Transverse colon (tissue), 4 donors: ENCODE measurements around the gene PRDM1.

Experiments
- EP300 ChIP-seq: sonication (generic); formaldehyde crosslinking; IDR thresholded peaks from one replicate; pipeline ENCODE4 v1.6.1; 2017; ENCODE audit warnings: antibody characterized with exemption, low read depth
- POLR2A ChIP-seq: fragments of 450-650 bp; IDR thresholded peaks from one replicate; pipeline ENCODE4 v1.6.1; 2016; ENCODE audit warnings: antibody characterized with exemption, mild to moderate bottlenecking, moderate library complexity
- POLR2AphosphoS5 ChIP-seq, 3 donors: sonication (generic); formaldehyde crosslinking; IDR thresholded peaks; one replicate each; pipeline ENCODE4 v1.6.1; 2016; ENCODE audit warnings: antibody characterized with exemption in 3 of 3
- TF ChIP-seq, protein P1 (sequence below), 5 experiments: fragments of 200-600 bp in 3 of 5; fragments of 450-650 bp in 2 of 5; sonication (generic) in 3 of 5; IDR thresholded peaks; 1 replicate in 2 of 5; 2 replicates in 3 of 5; pipeline ENCODE4 v1.5.1; 2016 to 2017; ENCODE audit warnings: antibody characterized with exemption in 5 of 5, inconsistent platforms in 3 of 5, mild to moderate bottlenecking in 2 of 5, moderate library complexity in 1 of 5

DNA sequence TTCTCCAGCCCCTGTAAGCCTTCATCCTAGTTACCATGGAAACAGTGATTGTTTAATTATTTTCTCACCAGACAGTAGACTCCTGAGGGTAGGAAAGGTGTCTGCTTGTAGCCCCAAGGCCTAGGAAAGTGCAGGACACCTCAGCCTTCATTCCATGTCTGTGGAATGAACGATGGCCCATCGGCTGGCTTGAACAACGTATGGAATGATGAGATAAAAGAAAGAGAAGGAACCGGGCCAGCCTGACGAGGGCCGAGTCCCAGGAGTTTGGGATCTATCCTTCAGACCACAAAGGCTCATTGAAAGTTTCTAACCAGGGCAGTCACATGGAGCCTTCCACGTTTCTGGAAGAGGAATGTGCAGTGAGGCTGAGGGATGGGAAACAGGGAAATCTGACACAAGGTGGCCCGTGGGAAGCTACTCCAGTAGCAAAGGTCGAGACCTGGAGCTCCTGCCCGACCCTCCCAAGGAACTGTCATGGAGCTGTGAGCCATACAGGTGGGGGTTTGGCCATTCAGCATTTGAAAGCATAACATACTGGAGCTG, 46.1 kb downstream of the PRDM1 start:
- TF ChIP-seq, protein P1, sequence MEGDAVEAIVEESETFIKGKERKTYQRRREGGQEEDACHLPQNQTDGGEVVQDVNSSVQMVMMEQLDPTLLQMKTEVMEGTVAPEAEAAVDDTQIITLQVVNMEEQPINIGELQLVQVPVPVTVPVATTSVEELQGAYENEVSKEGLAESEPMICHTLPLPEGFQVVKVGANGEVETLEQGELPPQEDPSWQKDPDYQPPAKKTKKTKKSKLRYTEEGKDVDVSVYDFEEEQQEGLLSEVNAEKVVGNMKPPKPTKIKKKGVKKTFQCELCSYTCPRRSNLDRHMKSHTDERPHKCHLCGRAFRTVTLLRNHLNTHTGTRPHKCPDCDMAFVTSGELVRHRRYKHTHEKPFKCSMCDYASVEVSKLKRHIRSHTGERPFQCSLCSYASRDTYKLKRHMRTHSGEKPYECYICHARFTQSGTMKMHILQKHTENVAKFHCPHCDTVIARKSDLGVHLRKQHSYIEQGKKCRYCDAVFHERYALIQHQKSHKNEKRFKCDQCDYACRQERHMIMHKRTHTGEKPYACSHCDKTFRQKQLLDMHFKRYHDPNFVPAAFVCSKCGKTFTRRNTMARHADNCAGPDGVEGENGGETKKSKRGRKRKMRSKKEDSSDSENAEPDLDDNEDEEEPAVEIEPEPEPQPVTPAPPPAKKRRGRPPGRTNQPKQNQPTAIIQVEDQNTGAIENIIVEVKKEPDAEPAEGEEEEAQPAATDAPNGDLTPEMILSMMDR (IDR thresholded peaks at IDR 0.05), result no peak
- TF ChIP-seq EP300, result no peak
- TF ChIP-seq POLR2AphosphoS5 (IDR thresholded peaks at IDR 0.05), result no peak
- no peak for TF ChIP-seq POLR2A
